ENCODE data around the gene RASSF1. TPM values are rescaled to one million over a fixed set of nuclear protein-coding genes. Genes with fewer than 3 reads are reported as not detected.

Gene RASSF1
- polyA plus RNA-seq, 1 donor from 2014 or later = 51.4 TPM

GRCh38 chr3:50293079-50293801, 47.4 kb downstream of the RASSF1 start:
- TF ChIP-seq EZH2 (IDR thresholded peaks at IDR 0.05; ENCODE audit: borderline replicate concordance, insufficient read depth, low read length, poor library complexity, severe bottlenecking) (no peak), POLR2AphosphoS5 (IDR thresholded peaks at IDR 0.05) (no peak), EP300 (conservative IDR thresholded peaks at IDR 0.05; ENCODE audit: poor library complexity, severe bottlenecking) (no peak), TAF1 (IDR thresholded peaks at IDR 0.05; ENCODE audit: low read depth) (no peak), REST (IDR thresholded peaks at IDR 0.05; ENCODE audit: borderline replicate concordance) (no peak)
- TF ChIP-seq, protein P1, sequence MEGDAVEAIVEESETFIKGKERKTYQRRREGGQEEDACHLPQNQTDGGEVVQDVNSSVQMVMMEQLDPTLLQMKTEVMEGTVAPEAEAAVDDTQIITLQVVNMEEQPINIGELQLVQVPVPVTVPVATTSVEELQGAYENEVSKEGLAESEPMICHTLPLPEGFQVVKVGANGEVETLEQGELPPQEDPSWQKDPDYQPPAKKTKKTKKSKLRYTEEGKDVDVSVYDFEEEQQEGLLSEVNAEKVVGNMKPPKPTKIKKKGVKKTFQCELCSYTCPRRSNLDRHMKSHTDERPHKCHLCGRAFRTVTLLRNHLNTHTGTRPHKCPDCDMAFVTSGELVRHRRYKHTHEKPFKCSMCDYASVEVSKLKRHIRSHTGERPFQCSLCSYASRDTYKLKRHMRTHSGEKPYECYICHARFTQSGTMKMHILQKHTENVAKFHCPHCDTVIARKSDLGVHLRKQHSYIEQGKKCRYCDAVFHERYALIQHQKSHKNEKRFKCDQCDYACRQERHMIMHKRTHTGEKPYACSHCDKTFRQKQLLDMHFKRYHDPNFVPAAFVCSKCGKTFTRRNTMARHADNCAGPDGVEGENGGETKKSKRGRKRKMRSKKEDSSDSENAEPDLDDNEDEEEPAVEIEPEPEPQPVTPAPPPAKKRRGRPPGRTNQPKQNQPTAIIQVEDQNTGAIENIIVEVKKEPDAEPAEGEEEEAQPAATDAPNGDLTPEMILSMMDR (IDR thresholded peaks at IDR 0.05; ENCODE audit: poor library complexity, severe bottlenecking) = no peak
- Histone ChIP-seq H3K4me2 (ENCODE audit: low read length) (peak overlapping the region; percentile 64), H3K9me3 (ENCODE audit: low read length) (no peaks in the 10 kb centered on the region), H3F3A (ENCODE audit: insufficient read depth, low read length, poor library complexity, severe bottlenecking) (no peaks in the 10 kb centered on the region), H3K27ac (ENCODE audit: low read length) (no peak overlapping the region), H4K20me1 (ENCODE audit: insufficient read depth) (no peaks in the 10 kb centered on the region), H3K4me3 (ENCODE audit: low read length) (peak overlapping the region; percentile 96), H3K36me3 (ENCODE audit: insufficient read depth, low read length) (no peaks in the 10 kb centered on the region), H3K9ac (ENCODE audit: low read length) (peak overlapping the region; percentile 47), H3K9me2 (ENCODE audit: insufficient read depth, low read length) (no peaks in the 10 kb centered on the region), H2AFZ (ENCODE audit: low read depth, low read length) (peak overlapping the region; percentile 24), H3K27me3 (ENCODE audit: insufficient read depth, low read depth, low read length) (no peaks in the 10 kb centered on the region), H3K79me2 (replicated peaks; ENCODE audit: insufficient read depth, low read length) (peaks cover 6% of the 10 kb centered on the region)

DNA sequence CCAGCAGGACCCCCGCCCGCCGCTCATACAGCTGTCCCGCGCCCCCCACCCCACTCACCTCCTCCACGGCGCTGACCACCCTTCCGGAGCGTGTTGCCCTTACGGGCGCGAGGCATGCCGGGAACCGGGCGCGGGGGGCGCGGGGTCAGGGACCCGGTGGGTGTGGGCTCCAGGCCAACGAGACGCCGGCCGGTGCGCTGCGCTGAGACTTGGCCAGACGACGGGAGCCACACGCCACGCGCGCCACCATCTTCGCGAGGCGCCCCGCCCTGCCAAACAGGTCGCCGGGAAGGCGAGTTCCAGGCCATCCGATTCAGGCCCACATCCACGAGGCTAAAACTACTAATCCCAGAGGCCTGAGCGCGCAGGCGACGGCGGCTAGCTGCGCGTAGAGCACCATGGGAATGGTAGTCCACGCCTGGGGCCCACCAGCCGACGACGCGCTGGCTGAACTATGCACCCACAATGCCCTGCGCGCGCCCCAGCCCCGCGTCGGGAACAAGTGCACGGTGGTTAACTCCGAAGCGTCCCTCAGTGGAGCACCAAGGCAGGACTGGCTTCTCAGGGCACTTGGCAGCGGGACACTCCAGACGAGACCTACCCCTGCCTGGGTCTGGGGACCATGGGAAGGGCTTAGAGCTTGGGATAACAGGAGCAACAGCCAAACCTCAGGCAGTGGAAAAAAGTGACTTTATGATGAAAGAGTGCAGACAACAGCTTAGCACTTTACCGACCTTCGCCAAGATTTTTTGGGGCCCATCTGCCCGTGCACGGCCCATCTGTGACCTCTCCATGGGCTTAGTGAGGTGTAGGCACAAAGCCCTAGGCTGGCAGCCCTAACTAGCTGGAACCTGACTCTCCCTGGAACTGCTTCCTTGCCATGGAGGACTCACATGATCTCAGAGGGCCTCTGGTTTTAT, 48.2 kb downstream of the RASSF1 start, which contains the start of gene IFRD2:
Gene IFRD2, minus strand, starts transcription at position 271 of the 920 bp plus-strand sequence. Its CDS starts 155 bp downstream, at position 116.
- Histone ChIP-seq H3K4me2 (ENCODE audit: low read length) (peak within 1 kb of the TSS; percentile 99), H3K4me3 (ENCODE audit: low read length) (peak within 1 kb of the TSS; percentile 96), H3K9me2 (ENCODE audit: insufficient read depth, low read length) (no peaks in the 10 kb centered on the region), H3K27ac (ENCODE audit: low read length) (peak within 1 kb of the TSS; percentile 33), H3K79me2 (replicated peaks; ENCODE audit: insufficient read depth, low read length) (peaks cover 6% of the 10 kb centered on the region), H3K36me3 (ENCODE audit: insufficient read depth, low read length) (no peaks in the 10 kb centered on the region), H3K9me3 (ENCODE audit: low read length) (no peaks in the 10 kb centered on the region), H3K27me3 (ENCODE audit: insufficient read depth, low read depth, low read length) (no peaks in the 10 kb centered on the region), H4K20me1 (ENCODE audit: insufficient read depth) (no peaks in the 10 kb centered on the region), H3F3A (ENCODE audit: insufficient read depth, low read length, poor library complexity, severe bottlenecking) (no peaks in the 10 kb centered on the region), H3K9ac (ENCODE audit: low read length) (peak within 1 kb of the TSS; percentile 62), H2AFZ (ENCODE audit: low read depth, low read length) (peak within 1 kb of the TSS; percentile 42)
- TF ChIP-seq REST (IDR thresholded peaks at IDR 0.05; ENCODE audit: borderline replicate concordance) (no peak), RAD21 (conservative IDR thresholded peaks at IDR 0.05) (peak; percentile 9), TAF1 (IDR thresholded peaks at IDR 0.05; ENCODE audit: low read depth) (peak; percentile 25), EP300 (conservative IDR thresholded peaks at IDR 0.05; ENCODE audit: poor library complexity, severe bottlenecking) (peak; percentile 45), MXI1 (conservative IDR thresholded peaks at IDR 0.05; ENCODE audit: poor library complexity, severe bottlenecking) (peak; percentile 97), EZH2 (IDR thresholded peaks at IDR 0.05; ENCODE audit: borderline replicate concordance, insufficient read depth, low read length, poor library complexity, severe bottlenecking) (no peak), SMC3 (conservative IDR thresholded peaks at IDR 0.05; ENCODE audit: poor library complexity) (peak; percentile 25), POLR2AphosphoS5 (IDR thresholded peaks at IDR 0.05) (no peak)
- TF ChIP-seq, protein P1 (IDR thresholded peaks at IDR 0.05; ENCODE audit: poor library complexity, severe bottlenecking) = peak; percentile 52
